Mesenchymal stem cell (in vitro differentiated cells and primary cell): ENCODE results near the gene FKBP2.
A peak's percentile ranks its signal among the peaks of the same experiment; 100 is the strongest.

Source experiments
- DNase-seq: peaks from one replicate; pipeline ENCODE4 v3.0.0-alpha.2; 2013
- H2AFZ ChIP-seq: one replicate; pipeline ENCODE4 v1.6.1; 2013; ENCODE audit warnings: low read depth, mild to moderate bottlenecking, control low read depth, inconsistent platforms, low read length, moderate library complexity
- H2AK5ac ChIP-seq: 2 replicates; pipeline ENCODE4 v1.6.1; 2013; ENCODE audit warnings: low read length, moderate library complexity, mild to moderate bottlenecking, inconsistent platforms; ENCODE audit not compliant: severe bottlenecking
- H2BK120ac ChIP-seq: one replicate; pipeline ENCODE4 v1.6.1; 2013; ENCODE audit warnings: low read depth, mild to moderate bottlenecking, inconsistent platforms, low read length, moderate library complexity
- H2BK12ac ChIP-seq, 2 experiments: one replicate each; pipeline ENCODE4 v1.6.1; 2013; ENCODE audit warnings: inconsistent platforms in 2 of 2, low read length in 2 of 2, mild to moderate bottlenecking in 2 of 2, moderate library complexity in 2 of 2, control low read depth in 1 of 2
- H2BK15ac ChIP-seq: one replicate; pipeline ENCODE4 v1.6.1; 2013; ENCODE audit warnings: mild to moderate bottlenecking, low read depth, inconsistent platforms; ENCODE audit not compliant: poor library complexity, severe bottlenecking
- H2BK5ac ChIP-seq: 2 replicates; pipeline ENCODE4 v1.6.1; 2013; ENCODE audit warnings: low read depth, mild to moderate bottlenecking, low read length, control low read depth, inconsistent platforms; ENCODE audit not compliant: poor library complexity, severe bottlenecking
- H3K14ac ChIP-seq, 2 experiments: one replicate each; pipeline ENCODE4 v1.6.1; 2013; ENCODE audit warnings: inconsistent platforms in 2 of 2, low read length in 2 of 2, control low read depth in 1 of 2, mild to moderate bottlenecking in 1 of 2, moderate library complexity in 1 of 2
- H3K18ac ChIP-seq, 2 experiments: one replicate each; pipeline ENCODE4 v1.6.1; 2013; ENCODE audit warnings: inconsistent platforms in 2 of 2, low read length in 2 of 2, control low read depth in 1 of 2, low read depth in 1 of 2, mild to moderate bottlenecking in 1 of 2
- H3K23ac ChIP-seq, 2 experiments: one replicate each; pipeline ENCODE4 v1.6.1; 2013; ENCODE audit warnings: inconsistent platforms in 2 of 2, low read length in 2 of 2, mild to moderate bottlenecking in 2 of 2, moderate library complexity in 2 of 2, control low read depth in 1 of 2
- H3K27ac ChIP-seq: 2 replicates; pipeline ENCODE4 v1.5.1; 2013; ENCODE audit warnings: mild to moderate bottlenecking, moderate library complexity, low read length, control low read depth, inconsistent platforms; ENCODE audit not compliant: poor library complexity, severe bottlenecking
- H3K27me3 ChIP-seq, 2 experiments: 2 replicates each; pipeline versions ENCODE4 v1.6.1 to v1.7.0; 2013; ENCODE audit warnings: low read length in 2 of 2, mild to moderate bottlenecking in 2 of 2, moderate library complexity in 2 of 2, control low read depth in 1 of 2, inconsistent platforms in 1 of 2; ENCODE audit not compliant: control insufficient read depth in 1 of 2, insufficient read depth in 1 of 2
- H3K36me3 ChIP-seq, 2 experiments: 2 replicates each; pipeline versions ENCODE4 v1.6.1 to v1.7.0; 2013; ENCODE audit warnings: low read length in 2 of 2, control low read depth in 1 of 2, inconsistent platforms in 1 of 2, low read depth in 1 of 2, mild to moderate bottlenecking in 1 of 2; ENCODE audit not compliant: insufficient read depth in 2 of 2, control insufficient read depth in 1 of 2
- H3K4ac ChIP-seq, 2 experiments: one replicate each; pipeline ENCODE4 v1.6.1; 2013; ENCODE audit warnings: inconsistent platforms in 2 of 2, low read length in 2 of 2, mild to moderate bottlenecking in 2 of 2, moderate library complexity in 2 of 2, control low read depth in 1 of 2, low read depth in 1 of 2
- H3K4me1 ChIP-seq: 2 replicates; pipeline ENCODE4 v1.6.1; 2013; ENCODE audit warnings: low read depth, low read length, control low read depth; ENCODE audit not compliant: control insufficient read depth, insufficient read depth
- H3K4me2 ChIP-seq: 2 replicates; pipeline ENCODE4 v1.6.1; 2013; ENCODE audit warnings: low read length, mild to moderate bottlenecking, inconsistent platforms; ENCODE audit not compliant: poor library complexity, severe bottlenecking
- H3K4me3 ChIP-seq, 2 experiments: 2 replicates each; pipeline versions ENCODE4 v1.5.1 to v1.7.0; 2013; ENCODE audit warnings: low read length in 2 of 2, mild to moderate bottlenecking in 2 of 2, control low read depth in 1 of 2, low read depth in 1 of 2; ENCODE audit not compliant: insufficient read depth in 1 of 2
- H3K79me1 ChIP-seq: replicated peaks from 2 replicates; pipeline ENCODE4 v1.6.1; 2013; ENCODE audit warnings: mild to moderate bottlenecking, control low read depth, low read length, inconsistent platforms; ENCODE audit not compliant: poor library complexity, severe bottlenecking
- H3K9ac ChIP-seq: 2 replicates; pipeline ENCODE4 v1.7.0; 2013; ENCODE audit warnings: mild to moderate bottlenecking, low read length, moderate library complexity
- H3K9me3 ChIP-seq: 2 replicates; pipeline ENCODE4 v1.7.0; 2013; ENCODE audit warnings: mild to moderate bottlenecking, low read length; ENCODE audit not compliant: control insufficient read depth
- H4K8ac ChIP-seq: one replicate; pipeline ENCODE4 v1.6.1; 2013; ENCODE audit warnings: inconsistent platforms, mild to moderate bottlenecking, low read length, moderate library complexity
- H4K91ac ChIP-seq: one replicate; pipeline ENCODE4 v1.6.1; 2013; ENCODE audit warnings: mild to moderate bottlenecking, low read length, inconsistent platforms
- WGBS: methylation state at CpG from one replicate; pipeline ENCODE4 v1.1.7; 2013; ENCODE audit warnings: mixed read lengths; 5-methylcytosine and 5-hydroxymethylcytosine counted together

FKBP2 gene

DNA sequence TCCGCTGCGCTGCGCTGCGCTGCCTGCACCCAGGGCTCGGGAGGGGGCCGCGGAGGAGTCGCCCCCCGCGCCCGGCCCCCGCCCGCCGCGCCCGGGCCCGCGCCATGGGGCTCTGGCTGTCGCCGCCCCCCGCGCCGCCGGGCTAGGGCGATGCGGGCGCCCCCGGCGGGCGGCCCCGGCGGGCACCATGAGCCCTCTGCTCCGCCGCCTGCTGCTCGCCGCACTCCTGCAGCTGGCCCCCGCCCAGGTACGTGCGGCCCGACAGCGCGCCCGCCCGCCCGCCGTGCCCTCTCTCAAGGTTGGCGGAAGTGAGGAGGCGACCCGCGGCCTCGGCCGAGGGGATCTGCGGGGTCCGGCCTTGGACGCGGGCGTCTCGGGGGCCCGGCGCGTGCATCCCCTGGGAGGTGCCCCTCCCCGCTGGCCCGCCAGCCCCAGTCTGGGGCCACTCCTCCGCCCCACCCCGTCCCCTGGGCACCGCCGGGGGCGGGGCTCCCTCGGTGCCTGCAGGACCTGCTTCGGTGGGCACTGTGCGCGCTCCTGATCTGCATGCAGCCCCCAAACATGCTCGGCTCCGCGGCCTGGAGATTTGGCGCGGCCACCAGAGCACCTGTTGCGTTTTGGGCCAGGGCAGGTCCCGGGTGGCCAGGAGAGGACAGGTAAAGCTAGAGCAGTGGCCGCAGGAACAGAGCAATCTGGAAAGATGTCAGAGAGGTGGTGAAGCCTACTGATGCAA is 6.1 kb upstream of the FKBP2 start:
- Histone ChIP-seq H3K4ac (peak overlapping the region in 1 of 2 experiments; percentile 90), H3K4me3 (peak overlapping the region; percentile 87 to 91), H4K8ac (peak overlapping the region; percentile 81), H2BK120ac (peak overlapping the region; percentile 78), H3K36me3 (peaks cover 33 to 43% of the 10 kb centered on the region in 2 experiments), H2BK5ac (peak overlapping the region; percentile 12), H3K14ac (peak overlapping the region in 1 of 2 experiments; percentile 85), H3K9ac (peak overlapping the region; percentile 80), H3K4me2 (peak overlapping the region; percentile 73), H3K9me3 (no peaks in the 10 kb centered on the region), H2BK15ac (peak overlapping the region; percentile 74), H3K18ac (peak overlapping the region; percentile 24 to 98), H2AK5ac (no peak overlapping the region), H3K4me1 (peaks cover 34% of the 10 kb centered on the region), H3K27me3 (no peaks in the 10 kb centered on the region), H4K91ac (peak overlapping the region; percentile 81), H3K27ac (no peak overlapping the region), H2BK12ac (peak overlapping the region in 1 of 2 experiments; percentile 50), H3K79me1 (peaks cover 40% of the 10 kb centered on the region), H2AFZ (peak overlapping the region; percentile 63), H3K23ac (peak overlapping the region in 1 of 2 experiments; percentile 90)
- 4% methylated on average over 43 of the region's 80 CpGs for WGBS
- peak; percentile 20 for DNase-seq

DNA sequence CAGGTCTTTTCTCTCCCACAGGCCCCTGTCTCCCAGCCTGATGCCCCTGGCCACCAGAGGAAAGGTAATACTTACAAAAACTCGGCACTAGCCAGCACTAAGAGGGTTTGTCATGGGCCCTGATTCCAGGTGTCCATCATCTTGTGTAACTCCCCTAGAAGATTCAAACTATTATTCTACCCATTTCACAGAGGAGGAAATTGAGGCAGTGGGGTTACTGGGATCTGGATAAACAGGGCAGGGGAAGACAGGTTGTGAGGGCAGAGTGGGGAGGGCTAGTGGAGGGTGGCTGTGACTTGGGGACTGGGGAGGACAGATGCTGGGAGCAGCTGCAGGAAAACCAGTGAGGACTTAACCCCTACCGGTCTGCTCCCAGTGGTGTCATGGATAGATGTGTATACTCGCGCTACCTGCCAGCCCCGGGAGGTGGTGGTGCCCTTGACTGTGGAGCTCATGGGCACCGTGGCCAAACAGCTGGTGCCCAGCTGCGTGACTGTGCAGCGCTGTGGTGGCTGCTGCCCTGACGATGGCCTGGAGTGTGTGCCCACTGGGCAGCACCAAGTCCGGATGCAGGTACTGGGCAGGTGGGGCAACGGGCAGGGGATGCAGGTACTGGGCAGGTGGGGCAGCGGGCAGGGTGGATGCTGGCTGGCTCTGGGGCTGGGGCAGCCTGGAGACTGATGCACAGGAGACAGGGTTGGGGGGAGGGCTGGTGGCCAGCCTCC is 5.3 kb upstream of the FKBP2 start:
- Histone ChIP-seq H2BK5ac (no peak overlapping the region), H3K4ac (no peak overlapping the region), H4K8ac (peak overlapping the region; percentile 10), H3K4me2 (peak overlapping the region; percentile 73), H4K91ac (peak overlapping the region; percentile 23), H2AFZ (no peak overlapping the region), H3K4me1 (peaks cover 41% of the 10 kb centered on the region), H3K9ac (peak overlapping the region; percentile 80), H3K14ac (peak overlapping the region in 1 of 2 experiments; percentile 80), H2BK12ac (peak overlapping the region in 1 of 2 experiments; percentile 7), H3K23ac (no peak overlapping the region), H3K27me3 (no peaks in the 10 kb centered on the region), H2BK15ac (no peak overlapping the region), H3K9me3 (no peaks in the 10 kb centered on the region), H2AK5ac (no peak overlapping the region), H3K27ac (no peak overlapping the region), H3K4me3 (peak overlapping the region in 1 of 2 experiments; percentile 91), H3K79me1 (peaks cover 46% of the 10 kb centered on the region), H3K36me3 (peaks cover 36 to 43% of the 10 kb centered on the region in 2 experiments), H3K18ac (peak overlapping the region in 1 of 2 experiments; percentile 37), H2BK120ac (peak overlapping the region; percentile 57)
- WGBS: 95% methylated on average over 10 of the region's 12 CpGs
- no peak for DNase-seq

DNA sequence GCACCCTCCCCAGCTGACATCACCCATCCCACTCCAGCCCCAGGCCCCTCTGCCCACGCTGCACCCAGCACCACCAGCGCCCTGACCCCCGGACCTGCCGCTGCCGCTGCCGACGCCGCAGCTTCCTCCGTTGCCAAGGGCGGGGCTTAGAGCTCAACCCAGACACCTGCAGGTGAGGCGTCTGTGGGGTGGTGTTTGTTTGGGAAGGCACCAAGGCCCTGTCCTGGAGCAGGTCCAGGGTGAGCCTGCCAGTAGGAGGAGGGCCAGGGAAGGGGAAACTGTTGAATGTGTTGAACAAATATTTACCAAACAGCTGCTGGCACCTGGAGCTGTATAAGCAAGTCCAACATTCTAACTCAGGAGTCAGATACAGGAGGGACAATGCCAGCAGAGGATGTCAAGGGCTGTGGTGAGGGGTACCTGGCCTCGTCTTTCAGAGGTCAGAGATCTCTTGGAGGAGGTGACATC is 3.4 kb upstream of the FKBP2 start:
- H2BK5ac ChIP-seq: no peak overlapping the region
- H3K36me3 ChIP-seq: peaks cover 35 to 36% of the 10 kb centered on the region in 2 experiments
- no peak overlapping the region for H4K8ac ChIP-seq
- H3K4me2 ChIP-seq: no peak overlapping the region
- H2BK120ac ChIP-seq: no peak overlapping the region
- no peak overlapping the region for H3K23ac ChIP-seq
- H3K9me3 ChIP-seq: no peaks in the 10 kb centered on the region
- no peak overlapping the region for H3K9ac ChIP-seq
- DNase-seq: no peak
- peak overlapping the region in 1 of 2 experiments; percentile 28 for H2BK12ac ChIP-seq
- no peaks in the 10 kb centered on the region for H3K27me3 ChIP-seq
- H3K14ac ChIP-seq: no peak overlapping the region
- peaks cover 37% of the 10 kb centered on the region for H3K79me1 ChIP-seq
- no peak overlapping the region for H2AFZ ChIP-seq
- H3K27ac ChIP-seq: no peak overlapping the region
- peak overlapping the region; percentile 15 for H4K91ac ChIP-seq
- no peak overlapping the region for H3K4me3 ChIP-seq
- no peak overlapping the region for H3K18ac ChIP-seq
- H2AK5ac ChIP-seq: no peak overlapping the region
- no peak overlapping the region for H2BK15ac ChIP-seq
- H3K4ac ChIP-seq: no peak overlapping the region
- 95% methylated on average over 11 of the region's 12 CpGs for WGBS
- peaks cover 32% of the 10 kb centered on the region for H3K4me1 ChIP-seq

DNA sequence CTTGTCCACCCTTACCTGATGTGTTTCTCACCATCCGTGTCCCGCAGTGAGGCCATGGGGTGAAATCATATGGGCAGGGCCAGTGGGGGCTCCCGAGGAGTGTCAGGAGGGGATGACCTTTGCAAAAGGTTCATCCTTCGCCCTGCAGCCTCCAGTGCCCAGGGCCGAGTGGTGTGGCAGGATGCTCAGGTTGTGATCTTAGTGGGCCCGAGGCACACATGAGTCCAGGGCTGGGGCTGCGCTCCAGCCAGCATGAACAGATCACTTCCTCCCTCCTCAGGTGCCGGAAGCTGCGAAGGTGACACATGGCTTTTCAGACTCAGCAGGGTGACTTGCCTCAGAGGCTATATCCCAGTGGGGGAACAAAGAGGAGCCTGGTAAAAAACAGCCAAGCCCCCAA is 2.8 kb upstream of the FKBP2 start:
- Histone ChIP-seq H3K27me3 (no peaks in the 10 kb centered on the region), H3K27ac (no peak overlapping the region), H3K14ac (no peak overlapping the region), H3K9ac (no peak overlapping the region), H3K79me1 (peaks cover 38% of the 10 kb centered on the region), H3K4ac (no peak overlapping the region), H3K23ac (no peak overlapping the region), H3K4me3 (no peak overlapping the region), H2BK5ac (no peak overlapping the region), H3K4me1 (peaks cover 34% of the 10 kb centered on the region), H3K36me3 (peaks cover 37 to 39% of the 10 kb centered on the region in 2 experiments), H3K9me3 (no peaks in the 10 kb centered on the region), H2BK120ac (no peak overlapping the region), H2BK12ac (no peak overlapping the region), H2AK5ac (no peak overlapping the region), H4K91ac (no peak overlapping the region), H2BK15ac (no peak overlapping the region), H2AFZ (no peak overlapping the region), H3K18ac (no peak overlapping the region), H4K8ac (no peak overlapping the region), H3K4me2 (no peak overlapping the region)
- DNase-seq: no peak
- WGBS: 93% methylated on average over 9 of the region's 9 CpGs
